HepG2 (cell line): ENCODE data around the gene RABL6. TPM values are rescaled to one million over a fixed set of nuclear protein-coding genes. Genes with fewer than 3 reads are reported as not detected.

ENCODE experiments used
- NONO ChIP-seq, 2 experiments: fragments of 450-650 bp in 1 of 2; sonication (generic) in 1 of 2; formaldehyde crosslinking in 1 of 2; IDR thresholded peaks in 1 of 2; conservative IDR thresholded peaks in 1 of 2; 2 replicates each; pipeline versions ENCODE4 v1.6.1 to v1.8.0; 2017 to 2022; ENCODE audit warnings: mild to moderate bottlenecking in 1 of 2, missing genetic modification reagents in 1 of 2, moderate library complexity in 1 of 2
- PCBP1 ChIP-seq: fragments of 200-400 bp; formaldehyde crosslinking; IDR thresholded peaks from 2 replicates; pipeline ENCODE4 v1.6.1; 2017; ENCODE audit warnings: mild to moderate bottlenecking, low read depth, low read length, borderline replicate concordance
- POLR2AphosphoS5 ChIP-seq: IDR thresholded peaks from 2 replicates; pipeline ENCODE4 v1.6.1; 2012; ENCODE audit warnings: low read depth, low read length
- RELA ChIP-seq: sonication (generic); formaldehyde crosslinking; IDR thresholded peaks from 2 replicates; pipeline ENCODE4 v1.4.0; 2020; ENCODE audit warnings: missing genetic modification reagents
- ZIK1 ChIP-seq: sonication (generic); formaldehyde crosslinking; IDR thresholded peaks from 2 replicates; pipeline ENCODE4 v1.5.0; 2020; ENCODE audit warnings: mild to moderate bottlenecking, low read depth, missing genetic modification reagents, borderline replicate concordance
- ZNF263 ChIP-seq: sonication (generic); formaldehyde crosslinking; IDR thresholded peaks from 2 replicates; pipeline ENCODE4 v1.4.0; 2020; ENCODE audit warnings: missing genetic modification reagents
- ZNF672 ChIP-seq: sonication (generic); formaldehyde crosslinking; IDR thresholded peaks from 2 replicates; pipeline ENCODE4 v1.8.1; 2022; ENCODE audit warnings: missing genetic modification reagents
- polyA plus RNA-seq, 8 experiments: library from polyadenylated mRNA; depleted of rRNA in 3 of 8; stranded (reverse) in 7 of 8; unstranded in 1 of 8; fragments of >200 nt; fragmentation: Illumina TruSeq in 4 of 8; extraction: Trizol in 4 of 8; gene quantifications; 2 replicates each; pipeline versions ENCODE4 v1.2.1 to v1.2.3, GENCODE V29; 2011 to 2016; ENCODE audit warnings: low read depth in 4 of 8, missing spikeins in 1 of 8, mixed read lengths in 1 of 8; ENCODE audit not compliant: insufficient read depth in 1 of 8
- total RNA-seq, 5 experiments: library from RNA; depleted of rRNA; stranded (reverse); fragments of >200 nt; fragmentation: Illumina TruSeq; extraction: Trizol; gene quantifications; 2 replicates each; pipeline ENCODE4 v1.2.3, GENCODE V29; 2016; ENCODE audit warnings: low read depth in 1 of 5
- TF ChIP-seq, protein P1 (sequence below): sonication (generic); formaldehyde crosslinking; IDR thresholded peaks from 2 replicates; pipeline ENCODE4 v1.5.1; 2020; ENCODE audit warnings: mild to moderate bottlenecking, missing genetic modification reagents, moderate library complexity
- TF ChIP-seq, protein P2 (sequence below): sonication (generic); formaldehyde crosslinking; IDR thresholded peaks from 2 replicates; pipeline ENCODE4 v1.8.1; 2023; ENCODE audit warnings: mild to moderate bottlenecking, missing genetic modification reagents
- TF ChIP-seq, protein P3 (sequence below): sonication (generic); formaldehyde crosslinking; IDR thresholded peaks from 2 replicates; pipeline ENCODE4 v1.5.0; 2020; ENCODE audit warnings: mild to moderate bottlenecking, missing genetic modification reagents
- TF ChIP-seq, protein P4 (sequence below), 2 experiments: sonication (generic) in 1 of 2; formaldehyde crosslinking in 1 of 2; IDR thresholded peaks; 2 replicates each; pipeline versions ENCODE4 v1.6.1 to v1.9.0; 2014 to 2022; ENCODE audit warnings: antibody characterized with exemption in 1 of 2, borderline replicate concordance in 1 of 2, inconsistent platforms in 1 of 2, low read depth in 1 of 2, missing genetic modification reagents in 1 of 2
- TF ChIP-seq, protein P5 (sequence below): sonication (generic); formaldehyde crosslinking; IDR thresholded peaks from 2 replicates; pipeline ENCODE4 v1.8.0; 2022; ENCODE audit warnings: mild to moderate bottlenecking, missing genetic modification reagents, moderate library complexity

RABL6 gene
- total and polyA plus RNA-seq, 2 of the 13 experiments (the other 11 are each of a cell fraction or from before 2014, with no cell fraction given) = 81.5 to 125 TPM

DNA sequence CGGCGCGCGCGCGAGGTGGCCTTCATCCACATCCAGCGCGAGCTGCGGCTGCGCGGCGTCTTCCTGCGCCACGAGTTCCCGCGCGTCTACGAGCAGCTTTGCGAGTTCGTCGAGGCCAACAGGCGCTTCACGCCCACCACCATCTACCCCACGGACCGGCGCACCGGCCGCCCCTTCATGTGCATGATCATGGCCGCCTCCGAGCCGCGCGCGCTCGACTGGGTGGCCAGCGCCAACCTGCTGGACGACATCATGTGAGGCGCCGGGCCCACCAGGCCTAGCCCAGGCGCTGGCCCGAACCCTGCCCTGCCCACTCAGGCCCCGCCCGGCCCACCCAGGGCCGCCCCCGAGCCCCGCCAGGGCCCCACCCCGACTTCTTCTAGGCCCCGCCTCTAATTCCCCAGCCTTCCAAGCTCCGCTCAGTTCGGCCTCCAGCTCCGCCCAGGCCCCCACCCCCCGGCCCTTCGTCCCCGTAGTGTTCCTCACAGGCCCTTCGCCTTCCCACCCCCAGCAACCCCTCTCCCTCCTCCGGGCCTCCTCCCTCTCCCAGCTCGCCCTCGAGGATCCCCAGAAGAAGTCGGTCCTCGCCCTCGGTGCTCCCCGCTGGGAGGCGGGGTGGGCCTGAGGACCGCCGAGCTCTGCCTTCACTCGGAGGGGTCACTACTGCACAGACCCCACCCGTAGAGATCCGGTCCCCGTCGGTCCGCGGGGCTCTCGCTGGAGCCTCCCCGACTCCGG is 39.5 kb downstream of the RABL6 start (continued):
- no peak for TF ChIP-seq NONO (IDR thresholded peaks at IDR 0.05)
- TF ChIP-seq NONO (CRISPR knock-in tag; conservative IDR thresholded peaks at IDR 0.05) = peak; percentile 66; the same call in 1 of the 2 replicates
- TF ChIP-seq, protein P1, sequence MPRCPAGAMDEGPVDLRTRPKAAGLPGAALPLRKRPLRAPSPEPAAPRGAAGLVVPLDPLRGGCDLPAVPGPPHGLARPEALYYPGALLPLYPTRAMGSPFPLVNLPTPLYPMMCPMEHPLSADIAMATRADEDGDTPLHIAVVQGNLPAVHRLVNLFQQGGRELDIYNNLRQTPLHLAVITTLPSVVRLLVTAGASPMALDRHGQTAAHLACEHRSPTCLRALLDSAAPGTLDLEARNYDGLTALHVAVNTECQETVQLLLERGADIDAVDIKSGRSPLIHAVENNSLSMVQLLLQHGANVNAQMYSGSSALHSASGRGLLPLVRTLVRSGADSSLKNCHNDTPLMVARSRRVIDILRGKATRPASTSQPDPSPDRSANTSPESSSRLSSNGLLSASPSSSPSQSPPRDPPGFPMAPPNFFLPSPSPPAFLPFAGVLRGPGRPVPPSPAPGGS = no peak
- TF ChIP-seq PCBP1 = peak; percentile 75; the same call in 1 of the 2 replicates
- TF ChIP-seq, protein P2, sequence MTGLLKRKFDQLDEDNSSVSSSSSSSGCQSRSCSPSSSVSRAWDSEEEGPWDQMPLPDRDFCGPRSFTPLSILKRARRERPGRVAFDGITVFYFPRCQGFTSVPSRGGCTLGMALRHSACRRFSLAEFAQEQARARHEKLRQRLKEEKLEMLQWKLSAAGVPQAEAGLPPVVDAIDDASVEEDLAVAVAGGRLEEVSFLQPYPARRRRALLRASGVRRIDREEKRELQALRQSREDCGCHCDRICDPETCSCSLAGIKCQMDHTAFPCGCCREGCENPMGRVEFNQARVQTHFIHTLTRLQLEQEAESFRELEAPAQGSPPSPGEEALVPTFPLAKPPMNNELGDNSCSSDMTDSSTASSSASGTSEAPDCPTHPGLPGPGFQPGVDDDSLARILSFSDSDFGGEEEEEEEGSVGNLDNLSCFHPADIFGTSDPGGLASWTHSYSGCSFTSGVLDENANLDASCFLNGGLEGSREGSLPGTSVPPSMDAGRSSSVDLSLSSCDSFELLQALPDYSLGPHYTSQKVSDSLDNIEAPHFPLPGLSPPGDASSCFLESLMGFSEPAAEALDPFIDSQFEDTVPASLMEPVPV (CRISPR knock-in tag) = no peak; the same call in 1 of the 2 replicates
- TF ChIP-seq, protein P3, sequence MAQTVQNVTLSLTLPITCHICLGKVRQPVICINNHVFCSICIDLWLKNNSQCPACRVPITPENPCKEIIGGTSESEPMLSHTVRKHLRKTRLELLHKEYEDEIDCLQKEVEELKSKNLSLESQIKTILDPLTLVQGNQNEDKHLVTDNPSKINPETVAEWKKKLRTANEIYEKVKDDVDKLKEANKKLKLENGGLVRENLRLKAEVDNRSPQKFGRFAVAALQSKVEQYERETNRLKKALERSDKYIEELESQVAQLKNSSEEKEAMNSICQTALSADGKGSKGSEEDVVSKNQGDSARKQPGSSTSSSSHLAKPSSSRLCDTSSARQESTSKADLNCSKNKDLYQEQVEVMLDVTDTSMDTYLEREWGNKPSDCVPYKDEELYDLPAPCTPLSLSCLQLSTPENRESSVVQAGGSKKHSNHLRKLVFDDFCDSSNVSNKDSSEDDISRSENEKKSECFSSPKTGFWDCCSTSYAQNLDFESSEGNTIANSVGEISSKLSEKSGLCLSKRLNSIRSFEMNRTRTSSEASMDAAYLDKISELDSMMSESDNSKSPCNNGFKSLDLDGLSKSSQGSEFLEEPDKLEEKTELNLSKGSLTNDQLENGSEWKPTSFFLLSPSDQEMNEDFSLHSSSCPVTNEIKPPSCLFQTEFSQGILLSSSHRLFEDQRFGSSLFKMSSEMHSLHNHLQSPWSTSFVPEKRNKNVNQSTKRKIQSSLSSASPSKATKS (CRISPR knock-in tag) = peak; percentile 59; the same call in 1 of the 2 replicates
- TF ChIP-seq, protein P4, sequence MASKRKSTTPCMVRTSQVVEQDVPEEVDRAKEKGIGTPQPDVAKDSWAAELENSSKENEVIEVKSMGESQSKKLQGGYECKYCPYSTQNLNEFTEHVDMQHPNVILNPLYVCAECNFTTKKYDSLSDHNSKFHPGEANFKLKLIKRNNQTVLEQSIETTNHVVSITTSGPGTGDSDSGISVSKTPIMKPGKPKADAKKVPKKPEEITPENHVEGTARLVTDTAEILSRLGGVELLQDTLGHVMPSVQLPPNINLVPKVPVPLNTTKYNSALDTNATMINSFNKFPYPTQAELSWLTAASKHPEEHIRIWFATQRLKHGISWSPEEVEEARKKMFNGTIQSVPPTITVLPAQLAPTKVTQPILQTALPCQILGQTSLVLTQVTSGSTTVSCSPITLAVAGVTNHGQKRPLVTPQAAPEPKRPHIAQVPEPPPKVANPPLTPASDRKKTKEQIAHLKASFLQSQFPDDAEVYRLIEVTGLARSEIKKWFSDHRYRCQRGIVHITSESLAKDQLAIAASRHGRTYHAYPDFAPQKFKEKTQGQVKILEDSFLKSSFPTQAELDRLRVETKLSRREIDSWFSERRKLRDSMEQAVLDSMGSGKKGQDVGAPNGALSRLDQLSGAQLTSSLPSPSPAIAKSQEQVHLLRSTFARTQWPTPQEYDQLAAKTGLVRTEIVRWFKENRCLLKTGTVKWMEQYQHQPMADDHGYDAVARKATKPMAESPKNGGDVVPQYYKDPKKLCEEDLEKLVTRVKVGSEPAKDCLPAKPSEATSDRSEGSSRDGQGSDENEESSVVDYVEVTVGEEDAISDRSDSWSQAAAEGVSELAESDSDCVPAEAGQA (IDR thresholded peaks at IDR 0.05; ENCODE audit: low read depth) = peak; percentile 78; the same call in 1 of the 2 replicates
- TF ChIP-seq, protein P4 (CRISPR knock-in tag; IDR thresholded peaks at IDR 0.05; ENCODE audit: borderline replicate concordance) = no peak
- 0 out of 2 replicates have a peak, but pooled peaks have one; percentile 52 for TF ChIP-seq POLR2AphosphoS5
- TF ChIP-seq RELA (CRISPR knock-in tag) = no peak
- TF ChIP-seq ZIK1 (CRISPR knock-in tag) = 0 out of 2 replicates have a peak, but pooled peaks have one; percentile 21
- TF ChIP-seq, protein P5, sequence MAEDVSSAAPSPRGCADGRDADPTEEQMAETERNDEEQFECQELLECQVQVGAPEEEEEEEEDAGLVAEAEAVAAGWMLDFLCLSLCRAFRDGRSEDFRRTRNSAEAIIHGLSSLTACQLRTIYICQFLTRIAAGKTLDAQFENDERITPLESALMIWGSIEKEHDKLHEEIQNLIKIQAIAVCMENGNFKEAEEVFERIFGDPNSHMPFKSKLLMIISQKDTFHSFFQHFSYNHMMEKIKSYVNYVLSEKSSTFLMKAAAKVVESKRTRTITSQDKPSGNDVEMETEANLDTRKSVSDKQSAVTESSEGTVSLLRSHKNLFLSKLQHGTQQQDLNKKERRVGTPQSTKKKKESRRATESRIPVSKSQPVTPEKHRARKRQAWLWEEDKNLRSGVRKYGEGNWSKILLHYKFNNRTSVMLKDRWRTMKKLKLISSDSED (CRISPR knock-in tag) = 0 out of 2 replicates have a peak, but pooled peaks have one; percentile 12
- TF ChIP-seq ZNF672 = 0 out of 2 replicates have a peak, but pooled peaks have one; percentile 12
- TF ChIP-seq ZNF263 = peak; percentile 94
